HepG2 (cell line): ENCODE results near the gene KLHL36. TPM values are rescaled to one million over a fixed set of nuclear protein-coding genes. Genes with fewer than 3 reads are reported as not detected.
A peak's percentile ranks its signal among the peaks of the same experiment; 100 is the strongest.

Experiments
- ATRX ChIP-seq: sonication (generic); formaldehyde crosslinking; IDR thresholded peaks from 2 replicates; pipeline ENCODE4 v1.4.0; 2020; ENCODE audit warnings: missing genetic modification reagents, borderline replicate concordance
- GABPA ChIP-seq, 2 experiments: IDR thresholded peaks; 2 replicates each; pipeline ENCODE4 v1.6.1; 2011 to 2016; ENCODE audit warnings: low read depth in 2 of 2, low read length in 1 of 2, missing biosample characterization in 1 of 2, missing genetic modification characterization in 1 of 2
- HDAC2 ChIP-seq: sonication (generic); formaldehyde crosslinking; IDR thresholded peaks from 2 replicates; pipeline ENCODE4 v1.4.0; 2020; ENCODE audit warnings: missing genetic modification reagents
- HINFP ChIP-seq: sonication (generic); formaldehyde crosslinking; IDR thresholded peaks from 2 replicates; pipeline ENCODE4 v1.4.0; 2020; ENCODE audit warnings: low read depth, mild to moderate bottlenecking, missing genetic modification reagents
- HNF1B ChIP-seq: sonication (generic); formaldehyde crosslinking; IDR thresholded peaks from 2 replicates; pipeline ENCODE4 v1.5.1; 2020; ENCODE audit warnings: mild to moderate bottlenecking, moderate library complexity, missing genetic modification reagents
- HNF4A ChIP-seq: sonication (generic); formaldehyde crosslinking; IDR thresholded peaks from 2 replicates; pipeline ENCODE4 v1.4.0; 2020; ENCODE audit warnings: missing genetic modification reagents
- HOXA5 ChIP-seq: sonication (generic); formaldehyde crosslinking; IDR thresholded peaks from 2 replicates; pipeline ENCODE4 v1.4.0; 2020; ENCODE audit warnings: missing genetic modification reagents
- IKZF4 ChIP-seq: sonication (generic); formaldehyde crosslinking; IDR thresholded peaks from 2 replicates; pipeline ENCODE4 v1.5.1; 2020; ENCODE audit warnings: borderline replicate concordance, mild to moderate bottlenecking, low read depth, missing genetic modification reagents; ENCODE audit errors: not compliant biosample characterization
- NCOR1 ChIP-seq: fragments of 200-600 bp; sonication (generic); IDR thresholded peaks from 2 replicates; pipeline ENCODE4 v1.7.0; 2017; ENCODE audit warnings: antibody characterized with exemption, low read length, borderline replicate concordance
- PAXIP1 ChIP-seq: sonication (generic); formaldehyde crosslinking; conservative IDR thresholded peaks from 2 replicates; pipeline ENCODE4 v1.4.0; 2020; ENCODE audit warnings: mild to moderate bottlenecking, missing genetic modification reagents, moderate library complexity
- RBM39 ChIP-seq: fragments of 200-400 bp; formaldehyde crosslinking; IDR thresholded peaks from one replicate; pipeline ENCODE4 v1.6.1; 2018; ENCODE audit warnings: antibody characterized with exemption, mild to moderate bottlenecking, low read depth, low read length; ENCODE audit not compliant: poor library complexity, severe bottlenecking
- SNAI1 ChIP-seq: sonication (generic); formaldehyde crosslinking; IDR thresholded peaks from 2 replicates; pipeline ENCODE4 v1.5.0; 2020; ENCODE audit warnings: mild to moderate bottlenecking, missing genetic modification reagents, borderline replicate concordance
- TBX3 ChIP-seq: fragments of 450-650 bp; IDR thresholded peaks from 2 replicates; pipeline ENCODE4 v1.6.1; 2017; ENCODE audit warnings: antibody characterized with exemption, mild to moderate bottlenecking, inconsistent platforms, borderline replicate concordance
- THAP7 ChIP-seq: sonication (generic); formaldehyde crosslinking; IDR thresholded peaks from 2 replicates; pipeline ENCODE4 v1.8.1; 2023; ENCODE audit warnings: mild to moderate bottlenecking, missing genetic modification reagents
- TMF1 ChIP-seq: sonication (generic); formaldehyde crosslinking; IDR thresholded peaks from 2 replicates; pipeline ENCODE4 v1.8.1; 2022; ENCODE audit warnings: low read depth, missing genetic modification reagents
- ZNF432 ChIP-seq: sonication (generic); formaldehyde crosslinking; IDR thresholded peaks from 2 replicates; pipeline ENCODE4 v1.5.0; 2020; ENCODE audit warnings: missing genetic modification reagents, mild to moderate bottlenecking, borderline replicate concordance
- ZNF577 ChIP-seq: sonication (generic); formaldehyde crosslinking; IDR thresholded peaks from 2 replicates; pipeline ENCODE4 v1.4.0; 2020; ENCODE audit warnings: mild to moderate bottlenecking, low read depth, missing genetic modification reagents, borderline replicate concordance
- ZNF580 ChIP-seq: IDR thresholded peaks from 2 replicates; pipeline ENCODE4 v1.6.1; 2016; ENCODE audit warnings: low read depth, borderline replicate concordance
- polyA plus RNA-seq, 8 experiments: library from polyadenylated mRNA; depleted of rRNA in 3 of 8; stranded (reverse) in 7 of 8; unstranded in 1 of 8; fragments of >200 nt; fragmentation: Illumina TruSeq in 4 of 8; extraction: Trizol in 4 of 8; gene quantifications; 2 replicates each; pipeline versions ENCODE4 v1.2.1 to v1.2.3, GENCODE V29; 2011 to 2016; ENCODE audit warnings: low read depth in 4 of 8, missing spikeins in 1 of 8, mixed read lengths in 1 of 8; ENCODE audit not compliant: insufficient read depth in 1 of 8
- total RNA-seq, 5 experiments: library from RNA; depleted of rRNA; stranded (reverse); fragments of >200 nt; fragmentation: Illumina TruSeq; extraction: Trizol; gene quantifications; 2 replicates each; pipeline ENCODE4 v1.2.3, GENCODE V29; 2016; ENCODE audit warnings: low read depth in 1 of 5

Gene KLHL36
- total and polyA plus RNA-seq, 2 of the 13 experiments (the other 11 are each of a cell fraction or from before 2014, with no cell fraction given) = 24.3 to 26.0 TPM

- peak; percentile 68; the same call in 1 of the 2 replicates for TF ChIP-seq ZNF580 (CRISPR knock-in tag)
- peak; percentile 15; the same call in 1 of the 2 replicates for TF ChIP-seq TBX3
- TF ChIP-seq PAXIP1 (CRISPR knock-in tag) = no peak
- TF ChIP-seq HNF1B (CRISPR knock-in tag) = no peak; the same call in 1 of the 2 replicates
- TF ChIP-seq ZNF432 = no peak
- no peak for TF ChIP-seq HNF4A (CRISPR knock-in tag)
- TF ChIP-seq IKZF4 (CRISPR knock-in tag) = no peak
- TF ChIP-seq TMF1 (CRISPR knock-in tag) = no peak
- no peak for TF ChIP-seq NCOR1
- TF ChIP-seq RBM39 = no peak
- TF ChIP-seq SNAI1 (CRISPR knock-in tag) = peak; percentile 36; the same call in 1 of the 2 replicates
- TF ChIP-seq HOXA5 (CRISPR knock-in tag) = peak; percentile 84
- TF ChIP-seq ATRX (CRISPR knock-in tag) = no peak
- TF ChIP-seq GABPA (IDR thresholded peaks at IDR 0.05; ENCODE audit: low read depth, low read length) = no peak
- no peak for TF ChIP-seq GABPA (CRISPR knock-in tag; IDR thresholded peaks at IDR 0.05; ENCODE audit: low read depth)
- 0 out of 2 replicates have a peak, but pooled peaks have one; percentile 14 for TF ChIP-seq HINFP
- no peak for TF ChIP-seq ZNF577 (CRISPR knock-in tag)
- peak; percentile 35; the same call in 1 of the 2 replicates for TF ChIP-seq HDAC2
- no peak for TF ChIP-seq THAP7
Observed at GRCh38 chr16:84699147-84699711, 50.9 kb downstream of the KLHL36 start (continued).
